ENCODE measurements around the gene MOB3B.

Gene MOB3B

DNA sequence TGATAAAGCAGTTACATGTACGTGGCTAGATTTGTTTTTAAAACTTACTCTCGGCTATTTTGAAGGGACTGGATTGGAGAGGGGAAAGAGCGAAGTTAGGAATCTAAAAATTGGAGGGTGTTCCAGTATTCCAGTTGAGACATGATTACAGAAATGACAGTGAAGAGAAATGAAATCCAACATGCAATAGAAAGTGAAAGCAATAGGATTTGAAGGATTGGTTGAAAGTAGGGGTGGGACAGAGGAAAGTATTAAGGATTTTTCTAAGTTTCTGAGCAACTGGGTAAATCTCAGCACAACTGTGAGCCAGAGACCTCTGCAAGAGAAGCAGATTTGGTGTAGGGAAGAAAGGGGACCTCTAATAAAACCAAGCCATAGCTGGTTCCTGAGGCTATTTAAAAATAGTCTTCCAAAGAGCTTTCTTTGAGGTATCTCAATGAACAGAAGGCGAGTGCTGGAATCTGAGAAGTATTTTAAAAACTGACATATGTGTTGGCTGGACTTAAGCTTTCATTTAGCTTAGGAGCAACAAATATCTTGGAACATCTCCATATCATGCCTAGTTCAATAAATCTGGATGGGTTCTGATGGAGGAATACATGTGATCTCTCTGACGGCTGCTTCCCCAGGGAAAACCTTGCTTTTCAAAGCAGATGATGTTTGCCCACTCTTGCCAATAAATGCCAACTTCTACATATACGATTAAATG lies 115.9 kb downstream of the MOB3B start:
- DNase-seq = no peak

DNA sequence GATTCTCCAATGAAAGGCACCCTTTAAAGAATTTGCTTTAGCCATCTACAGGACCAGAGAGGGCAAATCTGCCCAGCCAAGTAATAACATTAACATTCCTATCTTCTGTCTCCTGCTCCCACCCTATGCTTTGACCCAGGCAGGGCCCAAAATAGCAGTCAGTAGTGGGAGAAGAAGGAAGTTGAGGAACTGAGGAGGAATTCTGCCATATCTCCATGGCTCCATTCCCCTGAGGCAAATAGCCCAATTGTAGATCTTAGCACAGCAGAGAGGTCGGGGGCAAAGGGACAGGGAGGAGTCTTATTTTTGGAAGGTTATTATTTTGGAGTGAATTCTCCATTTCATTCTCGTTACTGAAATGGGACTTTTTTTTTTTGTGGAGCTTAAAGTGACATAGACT lies 116.7 kb downstream of the MOB3B start:
- no peak for DNase-seq

DNA sequence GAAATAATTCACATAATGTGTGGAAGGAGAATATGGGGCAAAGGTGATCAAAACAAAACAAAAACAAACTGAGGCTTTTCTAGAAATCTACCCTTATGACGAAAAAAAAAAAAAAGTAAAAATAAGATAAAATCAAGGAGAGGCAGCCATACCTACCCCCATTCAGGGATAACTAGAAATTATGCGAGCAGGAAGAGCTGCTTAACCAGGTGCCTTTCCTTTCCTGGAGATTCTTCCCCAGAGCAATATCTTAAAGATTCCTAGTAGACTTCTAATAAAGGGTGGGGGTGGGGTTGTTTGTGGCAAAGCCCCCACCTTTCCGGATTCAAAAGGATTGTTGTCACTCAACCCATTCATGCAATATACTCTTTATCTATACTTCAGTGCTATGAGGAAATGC lies 117.5 kb downstream of the MOB3B start:
- no peak for DNase-seq

DNA sequence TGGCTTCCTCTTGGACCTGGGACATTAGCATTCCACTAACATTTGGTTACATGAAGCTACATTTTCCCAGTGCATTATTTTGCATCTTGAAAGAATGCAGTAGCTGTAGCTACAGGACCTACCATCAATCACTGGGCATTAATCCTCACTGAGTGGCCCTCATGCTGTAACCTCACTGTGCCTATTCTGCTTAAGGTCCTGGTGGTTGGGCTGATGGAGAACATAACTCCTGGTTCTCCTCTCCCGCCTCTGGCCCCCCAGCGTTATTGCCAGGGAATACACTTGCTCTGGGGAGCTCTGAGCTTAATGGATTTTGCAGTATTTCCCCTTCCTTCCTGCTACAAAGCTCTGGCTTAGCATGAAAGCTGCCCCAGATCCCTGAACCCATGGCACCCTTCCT lies 121.1 kb downstream of the MOB3B start:
- no peak for DNase-seq

DNA sequence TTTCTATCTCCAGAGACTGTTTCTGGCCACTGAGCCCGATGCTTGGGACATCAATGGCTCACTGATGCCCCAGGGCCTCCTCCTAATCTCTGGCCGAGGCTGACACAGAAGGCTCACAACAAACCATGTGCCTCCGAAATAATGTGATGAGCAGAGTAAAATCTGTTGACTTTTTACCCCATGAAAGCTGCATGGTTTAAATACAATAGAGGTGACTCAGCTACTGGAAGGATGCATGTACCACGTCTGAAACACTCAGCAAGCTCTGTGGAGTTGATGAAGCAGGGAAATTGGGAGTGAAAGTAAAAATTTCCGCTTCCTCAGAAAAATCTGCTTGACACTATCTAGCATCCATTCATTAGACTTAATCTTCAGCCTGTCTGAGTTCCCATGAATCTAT lies 121.6 kb downstream of the MOB3B start:
- DNase-seq = no peak

- no peak for DNase-seq
These were observed 122.1 kb downstream of the MOB3B start for GRCh38 chr9:27407491-27407890.

DNA sequence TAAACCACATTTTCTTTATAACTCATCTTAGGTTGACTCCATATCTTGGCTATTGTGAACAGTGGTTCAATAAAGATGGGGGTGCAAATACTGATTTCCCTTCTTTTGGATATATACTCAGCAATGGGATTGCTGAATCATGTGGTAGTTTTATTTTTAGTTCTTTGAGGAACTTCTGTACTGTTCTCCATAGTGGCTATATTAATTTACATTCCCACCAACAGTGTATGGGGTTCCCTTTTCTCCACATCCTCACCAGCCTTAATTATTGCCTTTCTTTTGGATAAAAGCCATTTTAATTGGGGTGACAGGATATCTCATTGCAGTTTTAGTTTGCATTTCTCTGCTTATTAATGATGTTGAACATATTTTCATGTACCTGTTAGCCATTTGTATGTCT lies 125.0 kb downstream of the MOB3B start:
- no peak for DNase-seq

GRCh38 chr9:27402626-27403025 lies 127.0 kb downstream of the MOB3B start:
- no peak for DNase-seq

GRCh38 chr9:27400334-27400880 lies 129.2 kb downstream of the MOB3B start:
- no peak for DNase-seq

DNA sequence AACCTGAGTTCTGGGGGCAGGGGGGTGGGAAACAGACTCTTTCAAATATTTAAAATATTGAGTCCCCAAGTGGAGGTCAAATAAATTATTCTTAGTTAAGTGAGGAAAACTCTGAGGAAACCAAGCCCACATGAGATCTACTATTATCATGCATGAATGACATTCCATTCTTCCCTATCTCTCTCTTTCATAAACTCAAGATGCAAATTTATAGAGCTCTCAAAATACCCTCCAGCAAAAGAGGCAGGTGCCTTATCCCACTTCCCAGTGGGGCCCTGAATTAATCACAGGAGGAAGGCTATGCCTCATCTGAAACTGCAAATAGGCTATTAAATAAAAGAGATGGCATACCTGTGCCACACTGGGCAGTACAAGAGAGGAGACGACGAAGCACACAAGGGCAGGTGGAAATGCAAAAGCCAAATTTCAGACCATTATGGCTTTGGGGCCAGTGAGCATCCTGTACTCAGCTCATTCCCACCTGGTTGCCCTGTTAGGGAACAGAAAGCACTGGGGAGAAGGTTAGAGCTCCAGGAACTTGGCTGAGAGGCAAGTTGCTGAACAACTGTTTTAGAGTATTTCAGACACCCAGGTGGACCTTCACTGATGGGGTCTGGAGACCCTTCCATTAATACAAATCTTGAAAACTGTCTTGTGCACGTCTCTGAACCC lies 130.5 kb downstream of the MOB3B start:
- no peak for DNase-seq

- no peak for DNase-seq
These were observed 133.1 kb downstream of the MOB3B start for GRCh38 chr9:27396495-27396894.

- no peak for DNase-seq
These were observed 134.1 kb downstream of the MOB3B start for GRCh38 chr9:27395484-27395921.

- DNase-seq = no peak
These were observed 134.8 kb downstream of the MOB3B start for GRCh38 chr9:27394826-27395201.

- DNase-seq = no peak
These were observed 135.3 kb downstream of the MOB3B start for GRCh38 chr9:27394154-27394825.

GRCh38 chr9:27393054-27393846 lies 136.4 kb downstream of the MOB3B start:
- no peak for DNase-seq

DNA sequence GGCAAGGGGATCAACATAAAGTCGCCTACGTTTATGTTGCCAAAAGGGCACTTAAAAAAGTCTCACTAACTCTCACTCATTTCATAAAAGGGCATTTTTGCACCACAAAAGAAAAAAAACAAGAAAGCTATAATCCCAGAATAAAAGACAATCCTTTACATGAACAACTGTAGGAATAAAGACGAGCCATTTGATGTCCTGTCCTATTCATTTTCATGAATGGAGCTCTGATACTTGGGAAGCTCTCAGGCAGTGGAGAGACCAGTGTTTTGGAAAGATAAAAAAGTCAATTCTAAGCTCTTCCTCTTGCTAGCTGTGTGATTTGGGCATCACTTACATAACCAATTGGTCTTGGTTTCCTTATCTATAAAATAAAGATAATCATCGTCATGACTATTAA lies 137.2 kb downstream of the MOB3B start:
- no peak for DNase-seq

GRCh38 chr9:27391040-27391895 lies 138.3 kb downstream of the MOB3B start:
- DNase-seq = no peak

GRCh38 chr9:27388150-27388549 lies 141.5 kb downstream of the MOB3B start:
- DNase-seq = no peak

DNA sequence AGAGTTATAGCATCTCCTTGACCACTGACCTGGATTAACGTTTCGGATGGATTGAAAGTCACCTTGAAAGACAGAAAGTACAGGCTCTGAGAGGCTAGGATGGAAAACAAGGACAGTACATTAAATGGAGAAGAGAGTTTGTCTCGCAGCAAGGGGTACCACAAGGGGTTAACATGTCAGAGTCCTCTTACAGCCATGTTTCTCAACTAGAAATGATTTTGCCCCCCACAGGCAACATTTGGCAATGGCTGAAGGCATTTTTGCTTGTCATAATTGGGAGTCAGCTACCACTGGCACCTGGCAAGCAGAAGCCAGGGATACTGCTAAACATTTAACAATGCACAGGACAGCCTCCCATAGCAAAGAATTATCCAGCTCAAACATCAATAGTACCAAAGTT lies 141.9 kb downstream of the MOB3B start:
- DNase-seq = no peak

- DNase-seq = no peak
These were observed 143.0 kb downstream of the MOB3B start for GRCh38 chr9:27386571-27387091.

DNA sequence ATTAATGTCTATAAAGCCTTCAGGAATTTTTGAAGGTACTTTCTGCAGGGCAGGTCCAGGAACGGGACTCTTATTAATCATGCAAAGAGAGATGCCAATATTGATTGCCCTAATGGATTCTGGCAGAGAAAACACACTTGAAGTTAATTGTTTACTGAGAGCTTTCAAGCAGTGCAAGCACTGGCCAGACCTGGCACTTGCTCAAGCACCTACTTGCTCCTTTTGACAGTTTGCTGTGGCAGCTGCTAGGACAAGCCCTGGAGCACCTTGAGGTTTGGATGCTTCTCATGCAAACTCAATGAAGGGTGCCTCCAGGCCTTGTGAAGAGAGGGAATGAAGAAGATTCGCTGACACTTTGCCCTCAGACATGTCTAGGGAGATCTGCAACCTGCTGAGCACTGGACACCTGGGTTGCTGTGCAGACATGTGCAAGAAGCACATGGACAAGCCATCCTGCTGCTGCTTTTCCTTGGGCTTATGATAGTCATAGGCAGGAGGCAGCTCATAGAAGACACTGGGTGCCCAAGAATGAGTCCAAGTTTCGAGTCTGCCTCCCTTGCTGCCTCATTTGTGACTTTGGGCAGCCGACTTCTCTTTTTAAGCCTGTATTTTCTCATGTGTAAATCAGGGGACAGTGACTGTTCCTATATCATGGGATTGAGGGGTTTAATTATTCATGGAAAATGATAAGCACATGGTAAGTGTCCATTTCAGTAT lies 143.8 kb downstream of the MOB3B start:
- no peak for DNase-seq

Measured in CD4-positive, alpha-beta T cell treated with Interleukin-17A for 4 hours (primary cell).